Activated B cell treated with CpG ODN at 0.5 μM for 24 hours (primary cell): ENCODE measurements around the gene RETREG3. TPM values are rescaled to one million over a fixed set of nuclear protein-coding genes. Genes with fewer than 3 reads are reported as not detected.
A peak's percentile ranks its signal among the peaks of the same experiment; 100 is the strongest.

Source experiments
- ATAC-seq: fragments of 200-7000 bp; cut with Tn5 transposase; one replicate; pipeline ENCODE4 v1.10.0; 2021; ENCODE audit warnings: low read depth, mild to moderate bottlenecking, moderate library complexity
- CTCF ChIA-PET: fragments of 350-600 bp; sonication (Branson Sonifier 250); formaldehyde crosslinking; loops from one replicate; lab custom pipeline; 2021; ENCODE audit warnings: antibody characterized with exemption; lab: Charles Lee
- POLR2A ChIA-PET: fragments of 350-600 bp; sonication (Branson Sonifier 250); formaldehyde crosslinking; loops from one replicate; lab custom pipeline; 2021; ENCODE audit warnings: antibody characterized with exemption; lab: Charles Lee
- DNase-seq: peaks from one replicate; pipeline ENCODE4 v3.0.0; 2022
- H3K27ac Mint-ChIP-seq: one replicate; pipeline ENCODE4 v1.8.0; 2020; ENCODE audit warnings: mixed read lengths
- H3K27me3 Mint-ChIP-seq: one replicate; pipeline ENCODE4 v1.8.0; 2021; ENCODE audit warnings: mixed read lengths
- H3K36me3 Mint-ChIP-seq: one replicate; pipeline ENCODE4 v1.8.0; 2021; ENCODE audit warnings: low read depth, mixed read lengths
- H3K4me1 Mint-ChIP-seq: one replicate; pipeline ENCODE4 v1.8.0; 2021; ENCODE audit warnings: mixed read lengths
- H3K4me3 Mint-ChIP-seq: one replicate; pipeline ENCODE4 v1.8.0; 2020; ENCODE audit warnings: mild to moderate bottlenecking, mixed read lengths
- H3K9me3 Mint-ChIP-seq: one replicate; pipeline ENCODE4 v1.8.0; 2020; ENCODE audit warnings: mixed read lengths
- CTCF ChIP-seq: fragments of 200-600 bp; IDR thresholded peaks from one replicate; pipeline ENCODE4 v1.8.0; 2022; ENCODE audit warnings: antibody characterized with exemption, mild to moderate bottlenecking
- intact Hi-C: fragments of 100-400 bp; cut with micrococcal nuclease; formaldehyde crosslinking; loops from one replicate; pipeline ENCODE4 v1.15.1; 2024
- total RNA-seq: library from RNA; stranded (reverse); gene quantifications from 2 replicates; pipeline ENCODE4 v1.2.3, GENCODE V29; 2022

Gene RETREG3
- total RNA-seq, 1 donor from 2014 or later, result 63.5 TPM

- no peaks in the 10 kb centered on the region for H3K9me3 Mint-ChIP-seq
- H3K27ac Mint-ChIP-seq, result peak overlapping the region; percentile 98
- peaks cover 31% of the 10 kb centered on the region for H3K36me3 Mint-ChIP-seq
- ATAC-seq (peak; percentile 49), DNase-seq (no peak)
- peaks cover 54% of the 10 kb centered on the region for H3K4me1 Mint-ChIP-seq
- CTCF ChIA-PET, result interaction anchor here (1.0 to 2.7 kb wide), 8 partner anchors 10 to 215 kb away, joined by 3 to 32 read pairs (median 5); partner anchors contain the start of genes BECN1 and PSMC3IP
- TF ChIP-seq CTCF, result no peak
- no peaks in the 10 kb centered on the region for H3K27me3 Mint-ChIP-seq
- intact Hi-C loops, result loop anchor here (1.0 to 5.0 kb wide), 5 partner anchors 30 to 97 kb away; partner anchors contain the start of gene TUBG2
- POLR2A ChIA-PET, result interaction anchor here (0.6 to 3.3 kb wide), 30 partner anchors 9 to 759 kb away, joined by 3 to 43 read pairs (median 4); partner anchors contain the start of genes BECN1, NAGLU, PLEKHH3 and PSMC3IP
- H3K4me3 Mint-ChIP-seq, result peak overlapping the region; percentile 100
These were observed 631 bp downstream of the RETREG3 start for GRCh38 chr17:42608305-42609181.

- no peak overlapping the region for H3K27ac Mint-ChIP-seq
- intact Hi-C loops, result loop anchor here (5.0 kb wide), 1 partner anchor 50 kb away; the partner anchor contains the start of gene TUBG2
- TF ChIP-seq CTCF, result no peak
- H3K4me1 Mint-ChIP-seq, result peaks cover 60% of the 10 kb centered on the region
- H3K36me3 Mint-ChIP-seq, result peaks cover 33% of the 10 kb centered on the region
- DNase-seq, result no peak
- POLR2A ChIA-PET, result interaction anchor here (0.7 to 3.3 kb wide), 13 partner anchors 8 to 781 kb away, joined by 3 to 43 read pairs (median 7); partner anchors contain the start of genes NAGLU, PLEKHH3, PSMC3IP and RPL27
- peak overlapping the region; percentile 100 for H3K4me3 Mint-ChIP-seq
- H3K9me3 Mint-ChIP-seq, result no peaks in the 10 kb centered on the region
- H3K27me3 Mint-ChIP-seq, result no peaks in the 10 kb centered on the region
- CTCF ChIA-PET, result interaction anchor here (1.0 to 2.7 kb wide), 6 partner anchors 29 to 156 kb away, joined by 3 to 32 read pairs (median 5); partner anchors contain the start of gene PSMC3IP
- no peak for ATAC-seq
These were observed 1.4 kb downstream of the RETREG3 start for GRCh38 chr17:42607769-42608168.

- DNase-seq, result no peak
- Mint-ChIP-seq H3K27me3 (no peaks in the 10 kb centered on the region), H3K4me1 (peaks cover 66% of the 10 kb centered on the region), H3K27ac (peak overlapping the region; percentile 54), H3K9me3 (no peaks in the 10 kb centered on the region), H3K36me3 (peaks cover 30% of the 10 kb centered on the region), H3K4me3 (no peak overlapping the region)
- TF ChIP-seq CTCF, result no peak
- POLR2A ChIA-PET, result interaction anchor here (1.9 kb wide), 1 partner anchor 25 kb away, joined by 5 read pairs; no protein-coding TSS in a partner anchor
- intact Hi-C loops, result no loop called here
- CTCF ChIA-PET, result no interaction called here
- ATAC-seq, result peak; percentile 75
These were observed 5.9 kb downstream of the RETREG3 start for GRCh38 chr17:42603318-42603717.

- peaks cover 26% of the 10 kb centered on the region for H3K4me1 Mint-ChIP-seq
- ChIA-PET CTCF (interaction anchor here (0.6 to 2.0 kb wide), 2 partner anchors 20 to 81 kb away, joined by 3 to 5 read pairs; no protein-coding TSS in a partner anchor), POLR2A (interaction anchor here (2.7 kb wide), 1 partner anchor 10 kb away, joined by 18 read pairs; the partner anchor contains the start of genes RETREG3 and TUBG1)
- no peak overlapping the region for H3K4me3 Mint-ChIP-seq
- ATAC-seq, result no peak
- no peaks in the 10 kb centered on the region for H3K9me3 Mint-ChIP-seq
- no peak for TF ChIP-seq CTCF
- DNase-seq, result no peak
- no peaks in the 10 kb centered on the region for H3K27me3 Mint-ChIP-seq
- H3K36me3 Mint-ChIP-seq, result peaks cover 32% of the 10 kb centered on the region
- H3K27ac Mint-ChIP-seq, result no peak overlapping the region
- intact Hi-C loops, result no loop called here
These were observed 10.3 kb downstream of the RETREG3 start for GRCh38 chr17:42598905-42599304.
